Cardiac fibroblast (primary cell): ENCODE measurements around the gene AHCYL2.

Source experiments
- DNase-seq, 2 donors: peaks; one replicate each; pipeline versions ENCODE4 v3.0.0 to v3.0.0-alpha.2; 2010; ENCODE audit warnings: low read depth in 2 of 2
- H3K4me3 ChIP-seq, 2 donors: replicated peaks in 1 of 2; 1 replicate in 1 of 2; 2 replicates in 1 of 2; pipeline ENCODE4 v1.5.1; 2011; ENCODE audit warnings: low read depth in 2 of 2, low read length in 2 of 2, mild to moderate bottlenecking in 2 of 2, moderate library complexity in 1 of 2
- TF ChIP-seq, protein P1 (sequence below): IDR thresholded peaks from one replicate; pipeline ENCODE4 v1.5.1; 2011; ENCODE audit warnings: low read depth, mild to moderate bottlenecking, low read length, inconsistent platforms

AHCYL2 gene

DNA sequence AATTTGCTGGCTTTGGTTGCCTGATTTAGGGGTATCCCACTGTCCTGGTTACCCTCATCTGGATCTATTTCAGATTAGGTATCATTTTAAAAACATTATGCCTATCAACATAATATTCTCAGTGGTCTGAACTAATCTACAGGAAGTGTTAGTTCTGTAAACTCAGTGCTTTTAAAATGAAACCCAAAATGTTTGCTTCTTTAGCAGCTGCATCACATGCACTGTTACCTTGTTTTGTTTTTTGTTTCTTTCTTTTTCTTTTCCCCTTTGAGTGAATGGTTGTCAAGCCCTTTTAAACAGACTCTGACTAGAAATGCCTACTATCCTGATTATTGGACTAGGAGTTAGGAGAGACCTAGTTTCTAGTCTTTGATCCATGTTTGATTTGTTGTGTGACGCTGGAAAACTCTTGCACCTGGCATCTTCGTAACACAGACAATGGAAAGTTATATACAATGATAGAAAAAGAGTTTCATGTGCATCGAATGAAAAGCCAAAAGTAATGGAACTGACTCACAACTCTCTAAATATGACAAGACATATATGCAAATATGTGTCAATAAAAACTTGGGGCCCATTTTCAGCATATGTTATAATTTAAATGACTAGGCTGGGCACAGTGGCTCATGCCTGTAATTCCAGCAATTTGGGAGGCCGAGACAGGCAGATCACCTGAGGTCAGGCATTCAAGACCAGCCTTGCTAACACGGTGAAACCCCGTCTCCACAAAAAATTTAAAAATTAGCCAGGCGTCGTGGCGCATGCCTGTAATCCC lies 157.1 kb downstream of the AHCYL2 start:
- TF ChIP-seq, protein P1, sequence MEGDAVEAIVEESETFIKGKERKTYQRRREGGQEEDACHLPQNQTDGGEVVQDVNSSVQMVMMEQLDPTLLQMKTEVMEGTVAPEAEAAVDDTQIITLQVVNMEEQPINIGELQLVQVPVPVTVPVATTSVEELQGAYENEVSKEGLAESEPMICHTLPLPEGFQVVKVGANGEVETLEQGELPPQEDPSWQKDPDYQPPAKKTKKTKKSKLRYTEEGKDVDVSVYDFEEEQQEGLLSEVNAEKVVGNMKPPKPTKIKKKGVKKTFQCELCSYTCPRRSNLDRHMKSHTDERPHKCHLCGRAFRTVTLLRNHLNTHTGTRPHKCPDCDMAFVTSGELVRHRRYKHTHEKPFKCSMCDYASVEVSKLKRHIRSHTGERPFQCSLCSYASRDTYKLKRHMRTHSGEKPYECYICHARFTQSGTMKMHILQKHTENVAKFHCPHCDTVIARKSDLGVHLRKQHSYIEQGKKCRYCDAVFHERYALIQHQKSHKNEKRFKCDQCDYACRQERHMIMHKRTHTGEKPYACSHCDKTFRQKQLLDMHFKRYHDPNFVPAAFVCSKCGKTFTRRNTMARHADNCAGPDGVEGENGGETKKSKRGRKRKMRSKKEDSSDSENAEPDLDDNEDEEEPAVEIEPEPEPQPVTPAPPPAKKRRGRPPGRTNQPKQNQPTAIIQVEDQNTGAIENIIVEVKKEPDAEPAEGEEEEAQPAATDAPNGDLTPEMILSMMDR: no peak
- H3K4me3 ChIP-seq: no peak overlapping the region
- no peak for DNase-seq

DNA sequence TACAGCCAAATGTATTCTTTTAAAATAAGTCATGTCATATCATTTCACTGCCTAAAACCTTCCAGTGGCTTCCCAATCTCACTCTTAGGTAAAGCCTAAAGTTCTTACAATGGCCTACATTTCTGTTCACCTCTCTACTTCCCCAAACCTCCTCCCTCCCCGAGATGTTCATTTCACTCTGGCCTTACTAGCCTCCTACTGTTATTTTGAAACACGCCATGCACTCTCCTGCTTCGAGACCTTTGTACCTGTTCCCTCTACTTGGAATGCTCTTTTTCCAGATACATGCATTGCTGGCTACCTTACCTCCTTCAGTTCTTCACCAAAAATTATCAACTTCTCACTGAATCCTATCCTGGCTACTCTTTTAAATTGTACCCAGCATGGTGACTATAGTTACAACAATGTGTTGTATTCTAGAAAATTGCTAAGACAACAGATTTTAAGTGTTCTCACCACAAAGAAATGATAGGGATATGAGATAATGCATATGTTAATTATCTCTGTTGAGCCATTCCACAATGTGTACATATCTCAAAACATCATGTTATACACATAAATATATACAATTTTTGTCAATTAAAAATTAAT lies 158.8 kb downstream of the AHCYL2 start:
- DNase-seq: no peak
- no peak overlapping the region for H3K4me3 ChIP-seq
- TF ChIP-seq, protein P1: no peak

- H3K4me3 ChIP-seq: no peak overlapping the region
- DNase-seq: no peak
- TF ChIP-seq, protein P1: no peak
These were observed 160.3 kb downstream of the AHCYL2 start for GRCh38 chr7:129385116-129385515.

DNA sequence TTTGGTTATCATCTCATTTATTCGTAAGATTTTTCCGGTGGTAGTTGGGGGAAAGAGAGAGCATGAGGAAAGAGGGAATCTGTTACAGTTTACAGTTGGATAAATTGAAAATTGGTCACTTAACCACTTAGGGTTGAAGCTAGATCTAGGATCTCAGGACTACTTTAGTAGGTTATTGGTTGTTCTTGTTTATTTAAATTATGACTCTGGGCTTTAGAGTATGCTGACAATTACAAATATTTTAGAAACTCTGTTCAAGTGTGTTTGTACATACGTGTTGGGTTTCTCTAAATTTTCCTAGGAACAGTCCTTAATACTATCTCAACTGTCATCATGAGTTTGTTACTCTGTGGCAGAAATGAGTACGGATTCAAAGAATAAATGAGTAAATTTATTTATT lies 160.8 kb downstream of the AHCYL2 start:
- TF ChIP-seq, protein P1: no peak
- H3K4me3 ChIP-seq: no peak overlapping the region
- no peak for DNase-seq

DNA sequence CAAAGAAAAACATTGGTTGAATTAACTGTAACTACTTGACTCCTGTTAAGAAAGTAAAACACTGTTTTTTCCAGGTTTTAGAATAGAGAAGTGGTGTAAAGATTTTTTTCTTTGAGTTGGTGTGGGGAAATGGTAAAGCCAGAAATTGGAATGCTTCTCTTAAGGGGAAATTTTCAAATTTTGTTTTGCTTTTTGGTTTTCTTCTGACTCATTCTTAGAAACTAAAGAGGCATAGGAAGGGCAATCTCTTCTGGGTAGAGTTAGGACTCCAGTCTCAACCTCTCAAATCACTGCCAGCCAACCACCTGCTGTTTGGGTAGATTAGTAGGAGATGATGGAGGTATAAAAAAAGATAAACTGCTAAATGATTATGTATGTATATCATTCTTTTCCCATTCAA lies 161.7 kb downstream of the AHCYL2 start:
- DNase-seq: no peak
- no peak overlapping the region for H3K4me3 ChIP-seq
- TF ChIP-seq, protein P1: no peak

DNA sequence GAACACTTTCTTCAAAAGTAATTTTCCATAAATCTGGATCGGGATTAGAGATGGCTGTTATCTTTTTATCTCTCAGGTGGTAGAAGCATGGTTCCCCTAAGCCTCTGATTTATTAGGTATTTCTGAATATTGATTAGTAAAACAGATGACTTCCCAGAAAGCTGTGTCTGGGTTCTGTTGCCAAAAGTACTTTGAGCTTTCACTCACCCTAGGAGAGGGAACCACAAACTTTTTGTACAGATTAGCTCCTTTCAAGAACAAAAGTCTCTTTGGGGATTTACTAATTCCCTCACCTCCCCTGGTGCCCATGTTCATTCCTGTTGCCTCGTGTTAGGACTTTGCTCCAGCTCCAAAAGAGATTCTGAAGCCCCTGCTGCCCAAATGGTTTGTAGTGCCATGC lies 162.7 kb downstream of the AHCYL2 start:
- TF ChIP-seq, protein P1: no peak
- no peak for DNase-seq
- no peak overlapping the region for H3K4me3 ChIP-seq
